HG02610 (cell line): ENCODE data around the gene STUB1.

Experiments used
- ATAC-seq: cut with Tn5 transposase; IDR thresholded peaks from one replicate; pipeline ENCODE4 v1.9.1; 2021; ENCODE audit warnings: mild to moderate bottlenecking, moderate library complexity; ENCODE audit not compliant: unreplicated experiment

The STUB1 gene

GRCh38 chr16:722835-723633 lies 42.8 kb downstream of the STUB1 start:
- no peak for ATAC-seq

GRCh38 chr16:723695-724094 lies 43.5 kb downstream of the STUB1 start:
- no peak for ATAC-seq

- ATAC-seq: no peak
Measured at GRCh38 chr16:724188-725040, 44.2 kb downstream of the STUB1 start.

- no peak for ATAC-seq
Measured at GRCh38 chr16:725041-725376, 44.8 kb downstream of the STUB1 start.

GRCh38 chr16:725463-726187 lies 45.4 kb downstream of the STUB1 start:
- no peak for ATAC-seq

GRCh38 chr16:726188-726437 lies 45.9 kb downstream of the STUB1 start:
- no peak for ATAC-seq

GRCh38 chr16:726438-727290 lies 46.5 kb downstream of the STUB1 start, which contains the start of the genes CCDC78 and HAGHL:
CCDC78 (minus strand) TSS chr16:726443; CDS start chr16:726367, 76 bp downstream.
HAGHL (plus strand) TSS chr16:727106; CDS start chr16:727510, 404 bp downstream.
- ATAC-seq: no peak

- ATAC-seq: no peak
Measured at GRCh38 chr16:727291-727977, 47.2 kb downstream of the STUB1 start.

- ATAC-seq: no peak
Measured at GRCh38 chr16:728131-728889, 48.1 kb downstream of the STUB1 start.

- no peak for ATAC-seq
Measured at GRCh38 chr16:728890-729744, 48.9 kb downstream of the STUB1 start.

GRCh38 chr16:729768-730665 lies 49.8 kb downstream of the STUB1 start:
- ATAC-seq: no peak

GRCh38 chr16:730666-731509 lies 50.7 kb downstream of the STUB1 start:
- no peak for ATAC-seq

GRCh38 chr16:732332-732731 lies 52.1 kb downstream of the STUB1 start:
- no peak for ATAC-seq
